Dedifferentiated amniotic fluid mesenchymal stem cell (primary cell): ENCODE data around the gene ALG12.

Source experiments
- DNase-seq: peaks from one replicate; pipeline ENCODE4 v3.0.0-alpha.2; 2016; ENCODE audit errors: extremely low spot score

The ALG12 gene

DNA sequence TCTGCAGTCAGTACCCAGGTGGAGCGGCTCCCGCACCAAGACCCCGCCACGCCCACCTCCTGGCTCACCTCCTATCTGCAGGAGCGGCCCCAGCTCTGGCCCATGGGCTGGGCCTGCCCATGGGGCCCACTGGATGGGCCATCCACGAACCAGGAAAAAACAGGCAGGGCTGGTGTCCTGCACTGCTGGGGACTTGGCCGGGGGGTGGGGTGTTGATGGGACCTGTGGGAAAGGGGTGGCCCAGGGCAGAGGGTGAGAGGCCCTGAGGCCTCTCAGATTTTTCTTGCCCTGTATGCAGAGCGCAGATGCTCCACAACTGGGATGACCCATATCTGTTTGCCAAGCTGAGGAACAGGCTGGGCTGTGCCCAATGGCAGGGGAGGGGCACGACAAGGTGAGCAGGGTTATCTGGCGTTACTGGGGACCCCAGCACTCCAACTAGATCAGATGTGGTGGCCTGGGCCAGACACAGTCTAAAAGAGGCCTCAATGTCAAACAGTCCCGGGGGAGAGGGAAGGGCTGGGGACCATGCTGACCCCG, 39.7 kb upstream of the ALG12 start:
- DNase-seq, result no peak

DNA sequence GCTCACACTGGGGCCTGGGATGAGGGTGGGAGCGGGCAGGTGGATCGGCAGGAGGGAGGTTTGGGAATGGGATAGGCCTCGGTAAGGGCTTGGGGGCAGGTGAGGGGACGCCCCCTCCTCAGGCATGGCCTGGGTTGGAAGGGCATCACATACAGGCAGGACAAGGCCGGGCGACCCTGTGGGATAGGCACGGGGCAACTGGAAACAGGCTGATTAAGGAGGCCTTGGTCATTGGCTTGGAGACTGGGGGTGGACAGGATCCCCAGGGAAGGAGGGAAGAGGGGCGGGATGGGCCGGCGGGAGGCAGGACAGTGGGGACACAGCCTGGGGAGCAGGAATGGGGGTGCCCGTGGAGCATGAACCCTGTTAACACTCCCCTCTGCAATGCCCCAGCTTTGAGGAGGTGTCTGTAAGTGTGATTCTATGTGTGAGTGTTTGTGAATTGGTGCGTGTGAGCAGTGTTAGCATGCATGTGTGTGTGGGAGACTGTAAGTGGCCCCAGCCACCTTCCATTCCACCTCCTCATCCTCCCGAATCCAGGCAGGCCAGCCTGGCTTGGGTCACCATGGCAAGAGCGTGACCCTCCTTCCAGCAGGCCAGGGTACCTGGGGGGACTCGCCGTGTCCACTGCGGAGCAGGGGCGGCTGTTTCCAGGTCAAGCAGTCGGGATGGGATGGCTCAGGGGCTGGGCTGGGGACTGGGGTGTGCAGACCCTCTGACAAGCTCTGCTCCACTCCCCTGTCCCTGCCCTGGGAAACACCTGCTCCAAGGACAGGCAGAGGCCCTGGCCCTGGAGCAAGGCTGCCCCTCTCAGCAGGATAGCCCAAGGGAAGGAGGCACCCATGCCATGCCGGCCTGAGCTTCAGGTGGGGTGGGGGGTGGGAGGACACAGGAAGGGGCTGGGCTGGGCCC, 38.9 kb upstream of the ALG12 start:
- DNase-seq, result no peak

DNA sequence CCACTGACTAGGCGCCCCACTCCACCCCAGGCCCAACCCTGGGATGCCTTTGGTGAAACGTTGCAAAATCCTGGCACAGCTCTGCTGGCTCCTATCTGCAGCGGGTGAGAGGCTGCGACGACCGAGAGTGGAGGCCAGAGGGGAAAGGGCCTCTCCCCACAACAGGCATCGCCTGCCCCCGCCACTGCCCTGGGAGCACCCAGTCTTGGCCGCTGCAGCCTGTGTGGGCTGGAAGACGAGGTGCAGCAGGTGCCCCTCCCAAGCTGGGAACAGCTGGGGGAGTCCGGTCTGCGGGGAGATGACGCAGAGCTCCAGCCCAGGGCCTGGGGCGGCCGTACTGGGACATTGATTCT, 38.2 kb upstream of the ALG12 start:
- no peak for DNase-seq

DNA sequence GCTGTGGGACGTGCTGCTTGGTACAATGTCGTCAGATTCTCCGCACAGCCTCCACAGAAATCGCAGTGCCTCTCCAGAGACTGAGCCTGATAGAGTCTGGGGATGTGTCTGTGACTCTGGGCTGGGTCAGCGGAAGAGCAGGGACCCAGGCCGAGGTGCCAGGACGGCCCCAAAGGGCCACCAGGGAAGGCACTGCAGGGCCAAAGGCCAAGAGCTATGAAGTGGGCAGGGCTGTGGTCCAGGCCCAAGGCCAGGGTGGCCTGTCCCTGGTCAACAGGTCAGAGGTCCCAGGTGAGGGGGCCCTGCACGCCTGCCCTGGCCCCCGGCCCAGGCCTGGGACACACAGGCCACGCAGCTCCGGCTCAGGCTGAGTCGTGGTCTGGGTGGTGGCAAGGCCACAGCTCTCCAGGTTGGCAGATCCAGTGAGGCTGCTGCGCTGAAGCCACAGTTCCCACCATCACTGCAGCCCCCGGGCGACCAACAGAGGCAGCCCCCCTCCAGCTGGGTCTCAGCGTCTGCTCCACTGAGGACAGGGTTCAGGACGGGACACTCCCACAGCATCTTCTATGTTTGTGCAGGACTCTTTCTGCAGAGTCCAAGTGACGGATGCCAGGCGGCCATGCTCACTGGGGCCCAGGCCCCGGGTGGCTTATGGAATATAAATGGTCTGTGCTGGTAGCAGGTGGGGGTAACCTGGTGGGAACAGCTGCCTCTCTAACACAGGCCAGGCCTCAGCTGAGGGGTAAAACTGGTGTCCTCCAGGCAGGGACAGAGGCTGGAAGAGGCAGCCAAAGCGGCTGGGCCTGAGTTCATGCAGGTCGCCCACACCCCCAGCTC, 37.6 kb upstream of the ALG12 start:
- DNase-seq, result no peak

DNA sequence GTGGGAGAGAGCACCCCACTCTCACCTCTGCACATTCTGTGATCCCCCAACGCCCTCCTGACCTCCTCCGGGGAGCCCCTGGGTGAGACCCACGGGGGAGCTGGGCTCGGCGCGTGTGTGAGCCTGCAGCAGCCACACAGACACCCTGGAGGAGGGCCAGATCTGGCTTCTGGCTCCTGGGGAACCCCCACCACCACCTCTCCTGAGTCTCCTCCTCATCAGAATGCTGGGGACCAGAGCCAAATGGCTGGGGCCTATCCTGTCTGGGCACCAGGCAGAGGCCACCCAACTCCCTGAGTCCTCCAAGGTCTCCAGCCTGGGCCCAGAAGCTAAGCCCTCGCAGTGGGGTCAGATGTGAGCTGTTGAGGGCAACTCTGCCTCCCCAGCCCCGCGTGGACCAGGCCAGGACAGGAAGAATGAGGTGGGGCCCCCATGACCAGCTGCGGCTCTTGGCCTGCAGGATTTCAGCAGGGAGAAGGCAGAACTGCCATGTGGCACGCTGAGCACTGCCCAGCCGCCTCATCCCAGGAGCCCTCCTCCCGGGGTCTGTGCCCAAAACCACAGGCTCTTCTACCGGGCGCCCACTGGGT, 36.8 kb upstream of the ALG12 start:
- no peak for DNase-seq

DNA sequence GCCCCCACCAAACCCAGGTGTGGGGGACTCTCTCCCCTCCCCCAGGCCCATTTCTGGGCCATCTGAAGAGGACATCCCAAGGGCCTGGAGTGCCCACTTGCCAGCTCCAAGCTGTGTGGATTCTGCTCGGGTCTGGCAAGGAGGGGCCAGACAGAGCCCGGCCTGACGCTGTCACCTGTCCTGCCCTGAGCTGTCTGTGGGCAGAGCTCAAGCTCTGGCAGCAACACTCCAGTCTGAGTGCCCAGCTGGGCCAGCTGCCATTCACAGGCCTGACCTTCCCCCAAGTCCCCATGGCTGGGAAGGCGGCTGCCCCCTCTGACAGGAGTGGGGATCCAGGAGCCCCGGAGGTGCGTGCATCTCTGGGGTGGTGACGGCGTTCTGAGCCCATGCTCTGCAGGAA, 36.1 kb upstream of the ALG12 start:
- DNase-seq, result no peak

DNA sequence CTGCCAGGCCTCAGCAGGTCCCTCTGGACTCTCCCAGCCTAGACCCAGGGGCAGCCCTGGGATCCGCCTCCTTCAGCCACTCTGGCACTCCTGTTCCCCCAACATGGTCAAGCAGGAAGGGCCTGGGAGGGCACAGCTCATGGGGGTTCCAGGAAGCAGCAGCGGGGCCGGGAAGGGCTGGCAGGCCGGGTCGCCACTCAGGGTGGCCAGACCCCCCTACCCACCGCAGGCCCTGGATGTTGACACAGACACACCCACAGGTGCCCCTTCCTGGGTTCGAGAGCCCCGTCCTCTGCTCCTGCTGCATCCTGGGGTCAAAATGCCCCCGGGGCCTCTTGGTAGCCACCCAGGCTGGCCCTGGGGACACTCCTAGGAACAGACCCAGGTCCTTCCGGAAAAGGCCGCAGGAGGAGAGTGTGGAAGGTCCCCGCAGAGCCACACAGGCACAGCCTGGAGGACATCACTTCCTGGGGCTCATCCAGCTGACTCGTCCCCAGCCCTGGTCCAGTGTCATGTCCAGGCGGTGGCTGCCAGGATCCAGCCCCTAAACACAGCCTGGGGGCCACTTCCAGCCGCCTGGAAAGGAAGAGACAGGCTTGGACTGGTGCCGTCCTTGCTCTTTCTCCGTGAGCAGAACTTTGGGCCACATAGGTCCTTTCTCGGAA, 35.6 kb upstream of the ALG12 start:
- DNase-seq, result no peak

DNA sequence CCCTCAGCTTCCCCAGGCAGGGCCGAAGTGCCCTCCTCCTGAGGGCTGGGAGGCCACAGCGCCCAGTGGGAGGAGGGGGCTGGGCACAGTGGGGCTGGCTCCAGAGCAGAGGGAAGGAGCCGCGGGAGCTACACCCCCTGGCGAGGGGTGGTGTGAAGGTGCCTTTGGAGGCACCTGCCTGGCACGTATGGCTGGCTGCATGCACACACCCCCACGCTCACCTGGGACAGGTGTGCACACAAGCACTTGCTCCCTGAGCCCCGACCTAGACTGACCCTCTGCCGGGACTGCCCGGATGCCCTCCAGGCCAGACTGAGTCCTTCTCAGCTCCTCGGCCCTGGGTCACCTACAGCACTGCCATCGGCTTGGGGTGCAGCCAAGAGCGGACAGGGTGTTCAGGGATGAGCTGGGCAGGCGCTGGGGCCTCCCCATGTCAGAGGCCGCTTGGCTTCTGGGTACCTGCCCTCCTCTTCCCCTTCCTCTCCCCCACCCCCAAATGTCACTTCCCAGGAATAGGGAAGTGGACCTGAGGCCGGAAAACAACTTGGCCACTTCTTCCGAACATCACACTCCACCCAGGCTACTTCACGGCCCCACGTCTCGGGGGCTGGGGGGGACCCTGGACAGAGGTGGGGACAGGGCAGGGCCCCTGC, 34.9 kb upstream of the ALG12 start:
- no peak for DNase-seq

DNA sequence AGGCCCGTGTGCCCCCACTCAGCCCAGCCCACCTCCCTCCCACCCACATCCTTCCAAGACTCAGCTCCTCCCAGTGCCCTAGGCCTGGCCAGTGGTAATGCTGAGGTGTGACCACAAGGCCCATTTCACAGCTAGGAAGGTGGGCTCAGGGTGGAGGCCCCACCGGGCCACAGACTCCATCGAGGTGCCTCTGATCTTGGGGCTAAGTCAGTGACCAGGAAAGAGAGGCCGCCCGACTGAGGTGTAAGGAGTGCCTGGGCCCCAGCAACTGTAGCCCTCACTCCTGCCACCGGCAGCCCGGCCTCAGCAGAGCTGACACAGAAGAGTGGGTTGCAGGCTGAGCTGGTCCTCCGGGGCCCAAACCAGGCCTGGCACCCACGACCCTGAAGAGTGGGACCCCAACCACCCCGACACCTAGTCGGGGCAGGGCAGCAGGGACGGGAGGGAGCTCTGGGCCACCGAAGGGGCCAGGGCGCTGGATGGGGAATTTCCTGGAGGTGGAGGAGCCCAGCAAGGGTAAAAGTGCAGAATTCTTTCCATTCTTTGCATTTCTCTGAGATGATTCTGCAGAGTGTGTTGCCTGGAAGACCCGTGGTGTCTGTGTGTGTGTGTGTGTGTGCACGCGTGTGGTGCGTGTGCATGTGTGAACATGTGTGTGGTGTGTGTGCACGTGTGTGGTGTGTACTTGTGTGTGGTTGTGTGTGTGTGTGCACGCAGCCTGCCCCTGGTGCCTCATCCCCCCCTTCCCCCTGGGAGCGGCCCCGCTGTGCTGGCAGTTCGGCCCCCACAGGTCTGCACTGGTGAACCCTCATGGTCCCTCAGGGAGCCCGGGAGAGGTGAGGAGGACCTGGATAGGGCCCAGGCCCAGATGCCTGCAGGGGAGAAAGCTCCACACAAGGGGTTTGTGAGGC, 34.0 kb upstream of the ALG12 start:
- peak; percentile 28 for DNase-seq

DNA sequence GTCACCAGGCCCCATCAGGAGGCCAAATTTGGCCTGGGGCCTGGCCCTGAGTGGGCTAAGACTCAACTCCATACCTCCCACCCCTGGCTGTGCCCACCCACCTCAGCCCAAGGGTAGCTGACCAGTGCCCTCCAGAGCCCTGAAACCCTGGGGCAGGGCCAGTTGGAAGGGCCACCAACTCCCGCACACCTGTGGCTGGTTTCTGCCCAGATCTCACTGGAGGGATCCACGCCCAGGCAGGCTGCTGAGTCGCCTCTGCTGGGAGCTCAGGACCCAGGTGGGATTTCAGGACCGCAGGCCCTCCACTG, 33.4 kb upstream of the ALG12 start:
- DNase-seq, result no peak

DNA sequence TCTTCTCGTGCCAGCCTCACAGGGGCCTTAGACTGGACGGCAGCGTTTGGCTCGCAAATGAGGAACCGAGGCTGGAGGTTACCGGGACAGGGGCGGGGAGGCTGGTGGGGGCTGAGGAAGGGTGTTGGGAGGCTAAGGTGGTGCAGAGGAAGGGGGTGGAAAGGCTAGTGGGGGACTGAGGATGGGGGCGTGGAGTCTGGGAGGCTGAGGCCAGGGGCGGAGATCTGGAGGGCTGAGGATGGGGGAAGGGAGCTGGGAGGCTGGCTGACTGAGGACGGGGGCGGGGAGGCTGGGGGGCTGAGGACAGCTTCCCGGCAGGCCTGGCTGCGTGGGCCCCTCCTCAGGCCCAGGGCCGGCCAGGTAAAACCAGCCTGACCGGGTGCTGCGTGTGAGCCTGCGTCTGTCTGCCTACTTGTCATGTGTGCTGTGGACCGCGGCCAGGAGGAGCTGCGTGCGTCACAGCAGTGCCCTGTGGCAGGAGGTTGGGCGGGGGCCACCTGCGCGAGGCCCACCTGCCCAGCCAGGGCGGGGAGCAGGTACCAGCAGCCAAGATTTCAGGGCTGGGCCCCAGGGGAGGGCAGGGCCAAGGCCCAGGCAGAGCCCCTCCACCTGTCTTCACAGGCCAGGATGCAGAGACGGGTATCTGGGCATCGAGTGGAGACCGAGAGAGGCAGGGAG, 32.9 kb upstream of the ALG12 start:
- no peak for DNase-seq

DNA sequence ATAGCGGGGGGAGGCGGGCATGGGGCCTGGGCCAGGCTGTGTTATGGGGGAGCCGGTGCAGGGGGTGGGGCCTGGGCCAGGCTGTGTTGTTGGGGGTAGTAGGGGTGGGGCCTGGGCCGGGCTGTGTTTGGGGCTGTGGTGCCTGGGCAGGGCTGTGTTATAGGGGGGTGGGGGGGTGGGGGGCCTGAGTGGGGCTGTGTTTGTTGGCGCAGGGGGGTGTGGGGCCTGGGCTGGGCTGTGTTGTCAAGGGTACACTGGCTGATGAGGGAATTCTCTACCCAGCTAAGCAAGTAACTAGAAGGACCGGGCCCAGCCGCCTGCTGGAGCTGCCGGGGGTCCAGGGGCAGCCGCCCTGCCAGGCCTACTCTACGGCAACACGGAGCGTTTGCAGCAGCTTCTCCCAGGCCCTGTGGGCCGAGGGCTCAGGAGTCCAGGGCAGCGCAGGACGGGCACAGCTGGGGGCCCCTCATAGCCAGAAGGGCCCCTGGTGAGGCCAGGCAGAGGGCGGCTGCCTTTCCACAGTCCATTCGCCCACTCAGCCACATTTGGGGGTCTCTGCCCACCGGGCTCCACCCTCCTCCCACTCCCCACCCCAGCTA, 32.3 kb upstream of the ALG12 start:
- no peak for DNase-seq

DNA sequence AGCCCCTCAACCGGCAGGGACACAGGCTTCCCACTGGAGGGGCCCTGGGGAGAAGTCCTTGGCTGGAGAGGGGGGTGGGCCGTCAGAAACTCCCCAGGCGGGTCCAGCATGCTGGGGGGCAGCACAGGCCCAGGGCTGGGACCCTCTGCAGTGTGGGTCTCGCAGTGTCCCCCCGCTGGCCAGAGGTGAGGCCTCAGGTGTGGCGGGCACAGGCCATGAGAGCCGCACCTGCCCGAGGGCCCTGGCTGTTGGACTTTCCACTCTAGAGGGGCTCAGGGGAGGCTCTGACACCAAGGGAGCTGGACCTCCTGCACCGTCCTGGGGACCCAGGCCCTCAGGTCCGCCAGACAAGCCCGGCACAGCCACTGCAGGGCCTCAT, 31.7 kb upstream of the ALG12 start:
- no peak for DNase-seq

DNA sequence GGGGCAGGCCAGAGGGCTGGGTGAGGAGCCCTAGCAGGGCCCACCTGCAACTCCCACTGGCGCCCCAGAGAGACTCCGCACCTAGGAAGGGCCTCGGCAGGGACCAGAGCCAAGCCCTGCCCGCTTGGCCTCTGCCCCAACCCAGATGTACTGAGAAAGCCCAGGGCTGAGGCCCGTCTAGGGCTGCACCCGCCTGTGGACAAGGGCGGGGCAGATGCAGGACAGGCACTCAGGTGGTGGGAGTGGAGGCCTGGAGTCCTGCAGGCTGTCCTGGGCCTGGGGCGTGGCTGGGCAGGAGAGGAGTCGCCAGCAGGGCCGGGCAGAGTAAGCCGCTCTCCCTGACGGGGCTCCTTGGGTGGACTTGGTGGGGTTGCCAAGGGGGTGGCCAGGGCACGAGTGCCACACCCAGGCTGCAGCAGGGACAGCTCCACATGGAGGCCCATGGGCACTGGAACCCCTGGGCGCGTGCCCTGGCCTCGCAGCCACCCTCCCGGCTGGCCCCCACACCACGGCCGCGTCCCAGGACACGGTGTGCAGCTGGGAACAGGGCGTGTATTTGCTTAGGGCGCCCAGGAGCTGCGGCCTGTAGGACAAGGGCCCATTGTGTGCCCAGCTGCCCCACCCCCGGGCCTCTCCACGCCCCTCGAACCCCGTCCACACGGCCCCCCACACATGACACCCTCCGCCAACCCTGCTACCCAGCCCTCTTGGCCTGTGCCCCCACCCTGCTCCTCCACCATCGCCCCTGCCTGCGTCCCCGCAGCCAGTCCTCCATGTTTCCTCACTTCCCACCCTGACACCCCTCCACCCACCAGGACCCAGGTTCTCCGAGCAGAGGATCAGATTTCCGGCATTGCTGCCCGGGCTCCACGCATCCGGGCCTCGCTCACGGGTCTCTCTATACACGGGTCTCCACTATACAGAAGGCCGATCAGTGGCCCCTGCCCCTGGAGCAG, 31.0 kb upstream of the ALG12 start:
- DNase-seq, result no peak

DNA sequence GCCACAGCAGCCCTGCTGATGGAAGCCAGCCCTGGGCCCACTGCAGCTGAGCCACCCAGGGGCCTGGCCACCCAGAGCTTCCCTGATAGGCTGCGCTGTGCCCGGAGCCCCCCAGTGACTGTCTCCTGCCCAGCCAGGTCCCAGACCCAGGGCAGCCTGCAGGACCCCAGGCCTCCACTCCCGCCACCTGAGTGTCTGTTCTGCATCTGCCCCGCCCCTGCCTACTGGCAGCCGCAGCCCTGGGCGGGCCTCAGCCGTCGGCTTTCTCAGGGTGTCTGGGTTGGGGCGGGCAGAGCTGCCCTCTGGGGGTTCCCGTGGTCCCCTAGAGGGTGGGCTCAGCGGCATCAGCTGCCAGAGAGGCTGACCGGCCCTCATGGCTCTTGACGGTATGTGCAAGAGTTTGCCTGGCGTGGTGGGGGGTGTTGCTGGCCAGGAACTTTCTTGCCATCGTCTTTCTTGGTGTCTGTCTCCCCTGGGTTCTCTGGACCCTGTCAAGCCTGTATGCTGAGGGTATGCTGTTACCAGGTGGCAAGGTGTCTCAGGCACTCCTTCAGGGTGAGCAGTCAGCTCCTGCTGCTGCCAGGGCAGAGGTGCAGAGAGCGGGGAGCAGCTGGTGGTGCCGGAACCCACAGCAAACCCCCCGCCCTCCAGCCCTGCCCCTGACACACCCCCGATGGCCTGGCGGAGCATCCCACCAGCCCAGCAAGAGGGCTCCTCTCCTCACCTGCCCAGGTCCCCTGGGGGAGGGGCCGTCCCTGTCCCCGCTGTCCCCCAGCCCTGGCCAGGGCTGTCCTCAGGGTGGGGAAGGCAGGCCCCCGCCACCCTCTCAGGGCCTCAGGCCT, 30.1 kb upstream of the ALG12 start:
- no peak for DNase-seq

DNA sequence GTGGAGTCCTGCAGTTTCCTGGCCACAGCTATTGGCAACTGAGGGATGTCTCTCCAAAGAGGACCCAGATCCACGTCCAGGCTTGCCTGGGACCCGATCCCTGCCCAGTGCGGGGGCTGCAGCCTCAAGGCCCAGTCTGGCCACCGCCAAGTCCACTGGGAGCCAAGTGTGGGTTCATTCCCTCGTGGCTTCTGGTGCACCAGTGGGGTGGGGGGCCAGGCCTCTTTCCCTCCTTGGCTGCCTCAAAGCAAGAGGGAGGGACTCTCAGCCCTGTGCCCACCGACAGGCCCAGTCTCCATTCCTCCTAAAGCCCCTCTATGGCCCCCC, 29.0 kb upstream of the ALG12 start:
- no peak for DNase-seq

DNA sequence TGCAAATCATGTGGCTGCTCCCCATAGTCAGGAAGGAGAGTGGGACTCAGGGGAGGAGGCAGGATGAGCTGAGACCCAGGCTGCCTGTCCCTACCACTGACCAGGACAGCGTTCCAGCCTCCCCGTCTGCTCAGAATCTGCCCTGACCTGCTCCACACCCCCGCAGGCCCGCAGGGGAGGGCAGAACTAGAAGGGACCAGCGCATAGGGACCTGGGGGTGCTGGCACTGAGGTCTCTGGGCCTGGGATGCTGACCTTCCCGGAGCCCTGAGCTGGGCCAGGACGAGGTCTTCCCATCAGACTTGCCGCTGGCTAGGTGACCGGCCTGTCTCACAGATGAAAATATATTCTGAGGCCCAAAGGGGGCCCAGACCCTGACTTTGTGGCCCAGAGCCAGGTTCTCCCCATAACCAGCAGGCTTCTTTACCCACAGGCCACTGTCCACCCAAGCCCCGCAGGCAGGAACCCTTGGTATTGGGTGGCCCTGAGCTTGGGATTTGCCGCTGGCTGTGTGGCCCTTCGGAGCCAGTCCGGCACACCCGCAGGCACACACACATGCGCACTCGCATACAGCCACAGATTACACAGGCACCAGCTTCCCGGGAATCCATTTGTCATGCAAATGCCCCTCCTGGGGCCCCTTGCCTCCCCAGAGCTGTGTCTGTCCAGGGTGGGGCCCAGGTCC, 28.5 kb upstream of the ALG12 start:
- no peak for DNase-seq
